GM12872 (cell line): ENCODE results near the gene CLEC19A.

Experiments
- CTCF ChIP-seq: IDR thresholded peaks from 3 replicates; pipeline ENCODE4 v1.5.1; 2011; ENCODE audit warnings: low read depth, mild to moderate bottlenecking, low read length, moderate library complexity; ENCODE audit not compliant: insufficient read depth

CLEC19A gene

GRCh38 chr16:19323596-19323995, 38.1 kb downstream of the CLEC19A start:
- no peak for TF ChIP-seq CTCF

- TF ChIP-seq CTCF: no peak
Measured at GRCh38 chr16:19328364-19328763, 42.8 kb downstream of the CLEC19A start.

- TF ChIP-seq CTCF: no peak
Measured at GRCh38 chr16:19329932-19330331, 44.4 kb downstream of the CLEC19A start.

- no peak for TF ChIP-seq CTCF
Measured at GRCh38 chr16:19330841-19331397, 45.4 kb downstream of the CLEC19A start.

GRCh38 chr16:19331794-19332193, 46.3 kb downstream of the CLEC19A start:
- TF ChIP-seq CTCF: no peak

- no peak for TF ChIP-seq CTCF
Measured at GRCh38 chr16:19338335-19338734, 52.8 kb downstream of the CLEC19A start.

GRCh38 chr16:19344224-19344801, 58.8 kb downstream of the CLEC19A start:
- TF ChIP-seq CTCF: no peak
